Right lobe of liver (tissue), 6 donors: ENCODE results near the gene CHST11. TPM values are rescaled to one million over a fixed set of nuclear protein-coding genes. Genes with fewer than 3 reads are reported as not detected.

Experiments
- ATAC-seq, 4 donors: fragments of 200-7000 bp; cut with Tn5 transposase; one replicate each; pipeline ENCODE4 v1.9.1; 2020; ENCODE audit warnings: mild to moderate bottlenecking in 4 of 4, moderate library complexity in 4 of 4
- DNase-seq, 3 donors: peaks; one replicate each; pipeline ENCODE4 v3.0.0-alpha.2; 2020
- H3K27ac ChIP-seq, 3 donors: fragments of 200-600 bp; one replicate each; pipeline ENCODE4 v1.8.0; 2022
- H3K27me3 ChIP-seq, 2 donors: fragments of 200-600 bp; one replicate each; pipeline ENCODE4 v1.8.0; 2022
- H3K36me3 ChIP-seq, 4 donors: fragments of 200-600 bp; sonication (generic) in 1 of 4; one replicate each; pipeline versions ENCODE4 v1.5.1 to v1.8.0; 2017 to 2022; ENCODE audit warnings: control low read depth in 1 of 4
- H3K4me1 ChIP-seq, 4 donors: fragments of 200-600 bp; sonication (generic) in 1 of 4; one replicate each; pipeline versions ENCODE4 v1.5.1 to v1.8.0; 2017 to 2022; ENCODE audit warnings: control low read depth in 1 of 4
- H3K4me3 ChIP-seq, 3 donors: fragments of 200-600 bp; one replicate each; pipeline ENCODE4 v1.8.0; 2022
- H3K9me3 ChIP-seq, 4 donors: fragments of 200-600 bp; sonication (generic) in 1 of 4; one replicate each; pipeline versions ENCODE4 v1.5.1 to v1.8.0; 2017 to 2022; ENCODE audit warnings: control low read depth in 1 of 4
- POLR2A ChIP-seq: fragments of 450-650 bp; IDR thresholded peaks from one replicate; pipeline ENCODE4 v1.6.1; 2017; ENCODE audit warnings: antibody characterized with exemption, mild to moderate bottlenecking
- WGBS: methylation state at CpG from one replicate; pipeline ENCODE4 v1.1.6; 2018; ENCODE audit warnings: low coverage, low lambda C conversion rate; ENCODE audit not compliant: insufficient coverage; ENCODE audit errors: missing lambda C conversion rate; 5-methylcytosine and 5-hydroxymethylcytosine counted together
- intact Hi-C, 2 donors: fragments of 100-400 bp; cut with DNase I; formaldehyde crosslinking; loops; one replicate each; pipeline versions ENCODE4 v1.11.2 to v1.14.1; 2022
- total RNA-seq, 6 experiments: library from RNA; depleted of rRNA in 2 of 6; stranded (reverse); fragments of >200 nt in 2 of 6; fragmentation: NEBNext Ultra II Directional in 3 of 6; extraction: Animal tissue kit (Norgen Biotek cat#: 25700) in 3 of 6; gene quantifications; one replicate each; pipeline versions ENCODE4 v1.1.0 to v1.2.4, GENCODE V29; 2016 to 2023
- TF ChIP-seq, protein P1 (sequence below), 4 donors: fragments of 200-600 bp in 3 of 4; fragments of 450-650 bp in 1 of 4; IDR thresholded peaks; one replicate each; pipeline versions ENCODE4 v1.5.1 to v1.8.0; 2016 to 2022; ENCODE audit warnings: antibody characterized with exemption in 4 of 4, mild to moderate bottlenecking in 2 of 4
- donor health status: DM: no; HTN: yes; CAD: no.
- donor health status: DM: no; HTN: no; CAD: no.
- donor health status: DM: no; HTN: no; CAD: no.
- donor health status: DM: no; HTN: yes; CAD: no.
- donor health status: DM: no; HTN: yes; CAD: no.

The CHST11 gene
- total RNA-seq, 6 experiments from 2014 or later, result 0.57 to 10.4 (median 3.5) TPM

GRCh38 chr12:104751594-104751993 is 294.8 kb downstream of the CHST11 start:
- no peak overlapping the region for H3K27ac ChIP-seq
- no peaks in the 10 kb centered on the region for H3K4me1 ChIP-seq
- H3K27me3 ChIP-seq, result no peaks in the 10 kb centered on the region
- intact Hi-C loops, result no loop called here
- H3K36me3 ChIP-seq, result no peaks in the 10 kb centered on the region
- TF ChIP-seq, protein P1, sequence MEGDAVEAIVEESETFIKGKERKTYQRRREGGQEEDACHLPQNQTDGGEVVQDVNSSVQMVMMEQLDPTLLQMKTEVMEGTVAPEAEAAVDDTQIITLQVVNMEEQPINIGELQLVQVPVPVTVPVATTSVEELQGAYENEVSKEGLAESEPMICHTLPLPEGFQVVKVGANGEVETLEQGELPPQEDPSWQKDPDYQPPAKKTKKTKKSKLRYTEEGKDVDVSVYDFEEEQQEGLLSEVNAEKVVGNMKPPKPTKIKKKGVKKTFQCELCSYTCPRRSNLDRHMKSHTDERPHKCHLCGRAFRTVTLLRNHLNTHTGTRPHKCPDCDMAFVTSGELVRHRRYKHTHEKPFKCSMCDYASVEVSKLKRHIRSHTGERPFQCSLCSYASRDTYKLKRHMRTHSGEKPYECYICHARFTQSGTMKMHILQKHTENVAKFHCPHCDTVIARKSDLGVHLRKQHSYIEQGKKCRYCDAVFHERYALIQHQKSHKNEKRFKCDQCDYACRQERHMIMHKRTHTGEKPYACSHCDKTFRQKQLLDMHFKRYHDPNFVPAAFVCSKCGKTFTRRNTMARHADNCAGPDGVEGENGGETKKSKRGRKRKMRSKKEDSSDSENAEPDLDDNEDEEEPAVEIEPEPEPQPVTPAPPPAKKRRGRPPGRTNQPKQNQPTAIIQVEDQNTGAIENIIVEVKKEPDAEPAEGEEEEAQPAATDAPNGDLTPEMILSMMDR (IDR thresholded peaks at IDR 0.05), result no peak
- no peak for TF ChIP-seq POLR2A
- no peak overlapping the region for H3K4me3 ChIP-seq
- DNase-seq (no peak), ATAC-seq (no peak)
- 91% methylated on average over 3 of the region's 3 CpGs for WGBS
- H3K9me3 ChIP-seq, result no peaks in the 10 kb centered on the region

DNA sequence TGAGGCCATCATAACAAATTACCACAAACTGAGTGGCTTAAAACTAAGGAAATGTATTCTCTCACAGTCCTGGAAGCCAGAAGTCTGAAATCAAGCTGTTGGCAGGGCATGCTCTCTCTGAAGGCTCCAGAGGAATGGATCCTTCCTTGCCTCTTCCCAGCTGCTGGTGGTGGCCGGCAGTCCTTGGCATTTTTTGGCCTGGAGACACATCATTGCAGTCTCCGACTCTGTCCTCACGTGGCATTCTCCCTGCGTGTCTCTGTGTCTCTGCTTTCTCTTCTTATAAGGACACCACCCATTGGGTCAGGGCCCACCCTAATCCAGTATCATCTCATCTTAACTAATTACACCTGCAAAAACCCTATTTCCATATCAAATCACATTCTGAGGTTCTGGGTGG is 295.3 kb downstream of the CHST11 start:
- DNase-seq, result peak in 1 of 3 donors; percentile 15
- no peak for ATAC-seq
- no CpG with 5 or more reads among the region's 4 CpGs for WGBS
- Histone ChIP-seq H3K27me3 (no peaks in the 10 kb centered on the region), H3K27ac (no peak overlapping the region), H3K4me1 (no peaks in the 10 kb centered on the region), H3K36me3 (no peaks in the 10 kb centered on the region), H3K4me3 (no peak overlapping the region), H3K9me3 (no peaks in the 10 kb centered on the region)
- intact Hi-C loops, result no loop called here
- no peak for TF ChIP-seq POLR2A
- TF ChIP-seq, protein P1 (IDR thresholded peaks at IDR 0.05), result no peak

- 86% methylated on average over 6 of the region's 7 CpGs for WGBS
- no peak for TF ChIP-seq POLR2A
- TF ChIP-seq, protein P1 (IDR thresholded peaks at IDR 0.05), result no peak
- intact Hi-C loops, result no loop called here
- H3K27ac ChIP-seq, result no peak overlapping the region
- peak in 1 of 3 donors; percentile 8 for DNase-seq
- no peaks in the 10 kb centered on the region for H3K9me3 ChIP-seq
- H3K36me3 ChIP-seq, result no peaks in the 10 kb centered on the region
- no peak overlapping the region for H3K4me3 ChIP-seq
- no peaks in the 10 kb centered on the region for H3K4me1 ChIP-seq
- H3K27me3 ChIP-seq, result no peaks in the 10 kb centered on the region
- ATAC-seq, result no peak
Observed at GRCh38 chr12:104752881-104753280, 296.1 kb downstream of the CHST11 start.

DNA sequence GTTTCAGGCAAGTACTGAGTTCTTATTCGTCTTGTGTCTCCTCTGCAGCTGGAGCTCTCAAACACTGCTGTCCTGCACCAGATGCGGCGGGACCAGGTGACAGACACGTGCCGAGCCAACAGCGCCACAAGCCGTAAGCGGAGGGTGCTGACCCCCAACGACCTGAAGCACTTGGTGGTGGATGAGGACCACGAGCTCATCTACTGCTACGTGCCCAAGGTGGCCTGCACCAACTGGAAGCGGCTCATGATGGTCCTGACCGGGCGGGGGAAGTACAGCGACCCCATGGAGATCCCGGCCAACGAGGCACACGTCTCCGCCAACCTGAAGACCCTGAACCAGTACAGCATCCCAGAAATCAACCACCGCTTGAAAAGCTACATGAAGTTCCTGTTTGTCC is 300.2 kb downstream of the CHST11 start:
- ATAC-seq (no peak), DNase-seq (no peak)
- 92% methylated on average over 5 of the region's 20 CpGs for WGBS
- intact Hi-C loops, result no loop called here
- no peak overlapping the region for H3K4me3 ChIP-seq
- no peaks in the 10 kb centered on the region for H3K36me3 ChIP-seq
- no peak overlapping the region for H3K27ac ChIP-seq
- H3K9me3 ChIP-seq, result no peaks in the 10 kb centered on the region
- TF ChIP-seq, protein P1 (IDR thresholded peaks at IDR 0.05), result no peak
- TF ChIP-seq POLR2A, result no peak
- no peaks in the 10 kb centered on the region for H3K27me3 ChIP-seq
- H3K4me1 ChIP-seq, result no peaks in the 10 kb centered on the region

- 75% methylated on average over 4 of the region's 4 CpGs for WGBS
- Histone ChIP-seq H3K4me1 (no peaks in the 10 kb centered on the region), H3K36me3 (no peaks in the 10 kb centered on the region), H3K4me3 (no peak overlapping the region), H3K27me3 (no peaks in the 10 kb centered on the region), H3K9me3 (no peaks in the 10 kb centered on the region), H3K27ac (no peak overlapping the region)
- DNase-seq (no peak), ATAC-seq (no peak)
- intact Hi-C loops, result no loop called here
- no peak for TF ChIP-seq POLR2A
- TF ChIP-seq, protein P1 (IDR thresholded peaks at IDR 0.05), result no peak
Observed at GRCh38 chr12:104758771-104759170, 302.0 kb downstream of the CHST11 start.
